Hippocampal formation (tissue), 2 donors: ENCODE data around the gene DRD4.
A peak's percentile ranks its signal among the peaks of the same experiment; 100 is the strongest.

Experiments
- DNase-seq, 2 donors: peaks; one replicate each; lab custom pipeline; 2025; lab: John Stamatoyannopoulos, UW

The DRD4 gene

DNA sequence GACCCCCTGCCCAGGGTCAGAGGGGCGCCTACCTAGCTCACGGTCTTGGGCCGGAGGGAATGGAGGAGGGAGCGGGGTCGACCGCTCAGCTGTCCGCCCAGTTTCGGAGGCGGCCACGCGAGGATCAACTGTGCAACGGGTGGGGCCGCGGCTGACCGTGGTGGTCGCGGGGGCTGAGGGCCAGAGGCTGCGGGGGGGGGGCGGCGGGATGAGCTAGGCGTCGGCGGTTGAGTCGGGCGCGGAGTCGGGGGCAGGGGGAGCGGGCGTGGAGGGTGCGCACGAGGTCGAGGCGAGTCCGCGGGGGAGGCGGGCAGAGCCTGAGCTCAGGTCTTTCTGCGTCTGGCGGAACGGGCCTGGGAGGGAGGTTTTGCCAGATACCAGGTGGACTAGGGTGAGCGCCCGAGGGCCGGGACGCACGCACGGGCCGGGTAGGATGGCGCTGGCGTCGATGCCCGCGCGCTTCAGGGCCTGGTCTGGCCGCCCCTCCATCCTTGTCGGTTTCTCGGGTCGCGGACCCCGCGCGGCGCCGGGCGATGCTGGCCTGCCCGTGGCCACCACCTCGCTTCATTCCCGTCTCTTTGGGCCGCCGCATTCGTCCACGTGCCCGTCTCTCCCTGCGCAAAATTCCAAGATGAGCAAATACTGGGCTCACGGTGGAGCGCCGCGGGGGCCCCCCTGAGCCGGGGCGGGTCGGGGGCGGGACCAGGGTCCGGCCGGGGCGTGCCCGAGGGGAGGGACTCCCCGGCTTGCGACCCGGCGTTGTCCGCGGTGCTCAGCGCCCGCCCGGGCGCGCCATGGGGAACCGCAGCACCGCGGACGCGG is at the start of gene DRD4:
Gene DRD4 (plus strand): TSS at position 759 of the 822 bp plus-strand sequence. CDS start 36 bp downstream, at position 795.
- no peak for DNase-seq

DNA sequence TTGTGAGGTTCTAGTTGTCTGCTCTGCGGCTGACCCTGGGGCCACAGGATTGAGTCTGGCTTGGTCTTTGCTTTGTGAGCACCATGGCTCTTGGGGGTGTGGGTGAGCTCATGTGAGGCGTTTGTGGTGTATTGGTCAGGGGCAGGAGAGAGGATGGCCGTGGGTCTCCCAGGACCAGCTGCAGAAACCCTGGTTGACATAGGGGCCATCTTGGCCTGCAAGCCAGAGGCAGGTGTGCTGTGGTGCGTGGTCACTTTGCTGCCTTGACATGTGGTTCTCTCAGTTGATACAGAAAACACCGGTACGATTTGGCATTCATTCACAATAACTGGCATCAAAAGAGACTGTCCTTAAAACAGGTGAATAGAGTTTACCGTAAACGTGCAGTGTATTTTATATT is 49.5 kb upstream of the DRD4 start:
- no peak for DNase-seq

- DNase-seq = no peak
Measured at GRCh38 chr11:587978-588380, 49.1 kb upstream of the DRD4 start.

GRCh38 chr11:589798-590197 is 47.3 kb upstream of the DRD4 start:
- no peak for DNase-seq

DNA sequence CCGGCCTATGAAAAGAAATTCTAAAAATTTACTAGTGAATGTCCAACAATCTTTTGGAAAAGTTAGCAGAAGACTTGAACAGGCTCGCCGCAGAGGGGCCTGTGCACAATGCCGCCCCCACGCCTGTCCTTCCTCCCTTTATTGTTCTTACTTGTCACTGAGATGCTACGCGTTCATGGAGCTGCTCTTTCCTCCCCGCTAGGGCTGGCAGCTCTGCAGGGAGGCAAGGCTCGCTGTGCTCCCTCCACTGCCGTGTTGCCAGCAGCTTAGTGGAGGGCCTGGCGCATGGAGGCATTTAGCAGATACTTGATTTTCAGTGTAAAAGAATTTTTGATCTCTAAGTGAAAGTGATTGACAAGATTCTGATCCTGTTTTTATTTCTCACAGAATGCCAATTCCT is 46.1 kb upstream of the DRD4 start:
- no peak for DNase-seq

DNA sequence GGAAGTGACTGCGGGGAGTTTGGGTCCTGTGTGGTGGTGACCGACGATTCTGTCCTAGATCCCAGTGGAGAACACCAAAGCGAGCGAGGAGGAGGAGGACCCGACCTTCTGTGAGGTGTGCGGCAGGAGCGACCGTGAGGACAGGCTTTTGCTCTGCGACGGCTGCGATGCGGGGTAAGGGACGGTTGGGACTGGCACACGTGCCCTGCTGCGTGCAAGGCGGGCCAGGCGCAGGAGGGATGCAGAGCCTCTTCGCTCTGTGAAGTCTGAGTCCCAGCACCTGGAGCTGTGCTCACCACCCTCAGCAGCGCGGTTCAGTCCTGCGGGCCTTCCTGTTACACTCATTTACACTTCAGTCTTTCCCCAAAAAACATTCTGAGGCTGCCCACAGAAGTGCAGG is 44.6 kb upstream of the DRD4 start:
- DNase-seq = no peak

- DNase-seq = no peak
Measured at GRCh38 chr11:592918-593317, 44.2 kb upstream of the DRD4 start.

DNA sequence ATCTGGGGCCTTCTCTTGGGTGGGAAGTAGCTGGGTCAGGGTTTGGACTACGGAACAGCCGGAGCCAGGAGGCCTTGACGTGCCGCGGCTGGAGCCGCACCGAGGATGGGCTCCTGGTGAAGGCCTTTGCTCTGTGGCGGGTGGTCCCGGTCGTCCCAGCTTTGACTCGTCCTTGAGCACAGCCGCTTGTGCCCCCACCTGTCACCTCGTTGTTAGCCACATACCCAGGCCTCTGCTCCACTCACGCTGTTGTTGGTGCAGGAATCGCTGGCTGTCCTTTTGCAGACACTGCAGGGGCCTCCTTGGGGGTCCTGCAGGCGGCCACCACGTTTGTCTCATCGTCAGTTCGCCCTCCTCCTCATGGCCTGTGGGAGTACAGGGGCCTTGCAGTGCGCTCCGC is 43.7 kb upstream of the DRD4 start:
- no peak for DNase-seq

DNA sequence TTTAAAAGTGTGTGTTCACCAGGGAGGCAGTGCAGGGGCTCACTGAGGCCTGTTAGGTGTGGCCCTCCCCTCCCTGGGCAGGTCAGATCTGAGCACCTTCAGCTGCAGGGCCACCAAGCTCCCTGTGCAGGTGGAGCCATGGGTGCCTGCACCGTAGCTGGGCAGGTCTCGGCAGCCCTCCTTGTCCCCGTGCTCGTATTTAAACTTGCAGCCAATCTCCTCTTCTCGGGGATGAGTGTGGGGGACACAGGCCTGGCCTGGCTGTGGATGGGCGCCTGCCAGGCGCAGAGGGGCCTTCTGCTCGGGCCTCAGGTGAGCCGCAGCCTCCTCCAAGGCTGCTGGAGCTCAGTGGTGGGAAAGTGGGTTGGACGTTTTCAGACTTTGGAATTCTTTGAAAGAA is 41.7 kb upstream of the DRD4 start:
- DNase-seq = no peak

DNA sequence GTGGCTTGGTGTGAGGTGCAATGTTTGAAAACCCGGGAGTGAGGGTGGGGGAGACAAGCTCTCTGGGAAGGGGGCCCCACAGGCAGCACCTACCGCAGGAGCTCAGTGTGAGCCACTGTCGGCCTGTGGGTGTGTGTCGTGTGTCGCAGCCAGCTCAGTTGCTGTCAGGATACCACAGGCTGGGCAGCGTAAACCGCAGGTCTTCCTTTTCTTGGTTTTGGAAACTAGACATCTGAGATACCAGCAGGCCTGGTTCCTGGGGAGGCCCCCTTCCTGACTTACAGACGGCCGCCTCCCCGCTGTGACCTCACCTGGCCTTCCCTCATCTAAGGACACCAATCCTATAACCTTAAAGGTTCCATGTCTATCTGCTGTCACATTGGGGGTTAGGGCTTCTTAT is 40.7 kb upstream of the DRD4 start:
- DNase-seq = no peak

DNA sequence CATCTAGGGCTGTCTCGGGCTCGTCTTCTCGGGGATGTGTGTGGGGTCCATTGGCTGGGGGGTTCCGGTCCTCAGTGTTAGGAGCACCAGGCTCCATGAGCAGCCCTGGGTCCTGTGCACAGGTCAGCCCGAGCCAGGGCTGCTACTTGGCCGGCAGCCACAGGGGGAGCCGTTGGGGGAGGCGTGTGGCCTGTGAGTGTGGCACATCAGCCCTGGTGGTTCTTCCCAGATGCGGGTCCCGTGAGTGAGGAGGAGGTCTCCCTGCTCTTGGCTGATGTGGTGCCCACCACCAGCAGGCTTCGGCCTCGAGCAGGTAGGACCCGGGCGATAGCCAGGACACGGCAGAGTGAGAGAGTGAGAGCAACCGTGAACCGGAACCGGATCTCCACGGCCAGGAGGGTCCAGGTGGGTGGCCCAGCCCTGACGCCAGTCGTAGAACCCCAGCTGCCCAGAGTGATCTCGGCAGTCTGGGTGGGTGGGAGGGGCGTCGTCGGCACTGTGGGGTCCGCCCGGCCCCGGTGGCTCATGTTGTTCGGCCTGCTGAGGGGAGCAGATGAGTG is 39.8 kb upstream of the DRD4 start:
- DNase-seq = no peak

GRCh38 chr11:598005-598680 is 38.9 kb upstream of the DRD4 start:
- no peak for DNase-seq

GRCh38 chr11:601573-602245 is 35.4 kb upstream of the DRD4 start:
- no peak for DNase-seq

GRCh38 chr11:603154-603553 is 33.9 kb upstream of the DRD4 start:
- DNase-seq = no peak

DNA sequence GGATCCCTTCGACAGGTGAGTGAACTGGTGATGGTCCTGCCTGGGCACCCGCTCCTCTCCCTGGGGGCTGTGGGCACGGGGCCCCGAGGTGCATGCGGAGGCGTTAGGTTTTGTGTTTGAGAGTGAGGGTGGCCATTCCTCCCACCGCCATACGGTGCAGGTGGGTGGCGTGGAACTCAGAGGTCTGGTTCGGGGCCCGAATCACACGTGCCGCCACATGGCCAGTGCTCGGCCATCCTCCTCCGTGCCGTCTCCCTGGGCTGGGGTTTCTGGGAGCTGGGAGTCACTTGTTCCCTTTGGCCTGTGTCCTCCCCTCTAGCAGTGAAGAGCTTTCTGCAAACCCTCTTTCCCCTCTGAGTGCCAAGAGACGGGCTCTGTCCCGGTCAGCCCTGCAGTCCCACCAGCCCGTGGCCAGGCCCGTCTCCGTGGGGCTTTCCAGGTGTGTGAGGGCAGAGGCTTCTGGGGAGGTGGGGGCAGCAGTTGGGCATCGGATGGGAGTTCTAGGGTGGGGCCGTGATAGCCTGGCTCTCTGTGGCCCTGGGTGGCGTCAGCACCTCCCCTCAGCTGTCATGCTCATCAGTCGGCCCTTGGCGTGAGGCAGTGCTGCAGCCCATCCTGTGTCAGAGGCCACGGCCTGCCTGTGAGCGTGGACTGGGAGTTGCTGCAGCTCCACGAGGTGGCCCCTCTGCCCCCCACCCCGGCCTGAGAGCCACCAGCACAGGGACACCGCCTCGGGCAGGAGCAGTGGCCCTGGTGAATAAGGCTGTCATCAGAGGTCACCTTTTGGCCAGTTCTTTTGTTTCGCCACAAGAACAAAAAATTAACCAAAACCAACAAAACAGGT is 31.6 kb upstream of the DRD4 start:
- DNase-seq = no peak

GRCh38 chr11:606245-606644 is 30.8 kb upstream of the DRD4 start:
- peak in 1 of 2 donors; percentile 15 for DNase-seq

DNA sequence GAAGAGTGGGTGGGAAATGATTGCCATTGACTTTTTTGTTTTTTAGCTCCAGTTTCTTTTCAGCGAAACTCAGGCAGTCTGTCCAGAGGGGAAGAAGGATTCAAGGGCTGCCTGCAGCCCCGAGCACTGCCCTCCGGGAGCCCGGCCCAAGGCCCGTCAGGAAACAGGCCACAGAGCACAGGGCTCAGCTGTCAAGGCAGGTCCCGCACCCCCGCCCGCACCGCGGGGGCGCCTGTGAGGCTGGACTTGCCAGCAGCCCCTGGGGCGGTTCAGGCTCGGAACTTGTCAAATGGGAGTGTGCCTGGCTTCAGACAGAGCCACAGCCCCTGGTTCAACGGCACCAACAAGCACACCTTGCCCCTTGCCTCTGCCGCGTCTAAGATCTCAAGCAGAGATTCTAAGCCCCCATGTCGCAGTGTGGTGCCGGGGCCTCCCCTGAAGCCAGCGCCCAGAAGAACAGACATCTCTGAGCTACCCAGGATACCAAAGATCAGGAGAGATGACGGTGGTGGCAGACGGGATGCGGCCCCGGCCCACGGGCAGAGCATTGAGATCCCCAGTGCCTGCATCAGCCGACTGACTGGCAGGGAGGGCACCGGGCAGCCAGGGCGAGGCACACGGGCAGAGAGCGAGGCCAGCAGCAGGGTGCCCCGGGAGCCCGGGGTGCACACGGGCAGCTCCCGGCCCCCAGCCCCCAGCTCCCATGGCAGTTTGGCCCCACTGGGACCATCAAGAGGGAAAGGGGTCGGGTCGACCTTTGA is 29.9 kb upstream of the DRD4 start:
- DNase-seq = no peak

- no peak for DNase-seq
Measured at GRCh38 chr11:607971-608659, 29.0 kb upstream of the DRD4 start.

- no peak for DNase-seq
Measured at GRCh38 chr11:608791-609251, 28.2 kb upstream of the DRD4 start.

- no peak for DNase-seq
Measured at GRCh38 chr11:609341-609811, 27.7 kb upstream of the DRD4 start.
